GM19099 (cell line): ENCODE results near the gene CPED1.

Source experiments
- POLR2A ChIP-seq: IDR thresholded peaks from 3 replicates; pipeline ENCODE4 v1.6.1; 2011; ENCODE audit warnings: low read depth; ENCODE audit not compliant: insufficient read length; ENCODE audit errors: extremely low read depth

CPED1 gene

DNA sequence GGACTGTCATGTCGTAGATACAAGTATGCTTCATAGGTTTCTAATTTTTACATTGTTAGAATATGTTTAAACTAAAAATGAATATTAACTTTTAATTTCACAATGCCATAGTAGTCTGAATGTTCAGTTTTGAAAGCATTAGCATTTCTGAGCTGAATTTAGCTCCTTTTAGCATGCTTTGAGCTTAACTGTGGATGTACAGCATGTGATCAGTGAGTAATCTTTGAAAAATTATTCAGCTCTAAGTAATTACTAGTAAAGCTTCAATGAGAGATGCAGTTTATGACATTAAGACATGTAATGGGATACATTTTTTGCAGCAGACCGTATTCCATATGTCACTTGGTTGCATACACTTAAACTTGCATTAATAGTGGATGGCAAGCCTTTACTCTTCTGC is 226.1 kb downstream of the CPED1 start:
- no peak for TF ChIP-seq POLR2A

DNA sequence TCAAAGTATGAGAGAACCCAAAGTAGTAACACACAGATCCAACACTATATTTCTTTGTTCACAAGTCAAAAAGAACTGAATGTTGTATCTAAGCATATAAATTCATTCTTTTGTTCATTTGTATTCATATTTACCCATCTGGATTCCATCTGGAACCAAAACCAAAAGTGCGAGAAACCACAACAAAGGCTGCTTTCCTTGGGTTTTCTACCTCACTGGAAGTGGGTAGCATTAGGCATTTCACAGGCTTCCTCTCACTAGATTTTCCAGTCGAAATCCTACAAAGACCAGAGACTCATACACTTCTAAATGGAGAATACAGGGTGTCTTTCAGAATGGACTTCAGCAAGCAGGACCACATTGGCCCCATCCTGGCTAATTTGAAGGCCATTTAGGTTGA is 230.5 kb downstream of the CPED1 start:
- TF ChIP-seq POLR2A: no peak

DNA sequence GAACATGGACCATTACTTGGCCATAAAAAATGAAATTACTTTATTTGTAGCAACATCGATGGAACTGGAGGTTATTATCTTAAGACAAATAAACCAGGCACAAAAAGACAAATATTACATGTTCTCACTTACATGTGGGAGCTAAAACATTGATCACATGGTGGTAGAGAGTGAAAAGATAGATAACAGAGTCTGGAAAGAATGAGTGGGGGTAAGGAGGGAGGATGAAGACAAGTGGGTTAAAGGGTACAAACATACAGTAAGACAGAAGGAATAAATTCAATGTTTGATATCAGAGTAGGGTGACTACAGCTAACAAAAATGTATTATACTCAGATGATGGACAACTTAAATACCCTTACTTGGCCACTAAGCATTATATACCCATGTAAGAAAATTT is 240.3 kb downstream of the CPED1 start:
- TF ChIP-seq POLR2A: no peak

DNA sequence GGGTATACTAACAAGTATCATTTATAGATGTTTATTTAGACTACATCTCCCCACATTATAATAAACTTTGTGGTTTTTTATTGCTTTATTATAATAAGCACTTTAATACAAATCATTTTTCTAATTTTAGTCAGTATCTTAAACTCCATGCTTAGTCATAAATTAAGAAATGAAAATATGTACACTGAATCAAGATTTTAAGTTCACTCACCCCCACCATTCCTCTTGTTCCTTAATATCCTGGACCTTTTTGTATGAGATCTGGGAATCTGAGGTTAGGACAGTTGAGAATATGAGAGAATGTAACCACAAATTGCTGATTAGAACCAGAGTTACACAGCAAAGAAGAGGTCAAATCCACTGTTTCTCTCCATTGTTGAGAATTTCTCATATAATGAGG is 246.7 kb downstream of the CPED1 start:
- no peak for TF ChIP-seq POLR2A

DNA sequence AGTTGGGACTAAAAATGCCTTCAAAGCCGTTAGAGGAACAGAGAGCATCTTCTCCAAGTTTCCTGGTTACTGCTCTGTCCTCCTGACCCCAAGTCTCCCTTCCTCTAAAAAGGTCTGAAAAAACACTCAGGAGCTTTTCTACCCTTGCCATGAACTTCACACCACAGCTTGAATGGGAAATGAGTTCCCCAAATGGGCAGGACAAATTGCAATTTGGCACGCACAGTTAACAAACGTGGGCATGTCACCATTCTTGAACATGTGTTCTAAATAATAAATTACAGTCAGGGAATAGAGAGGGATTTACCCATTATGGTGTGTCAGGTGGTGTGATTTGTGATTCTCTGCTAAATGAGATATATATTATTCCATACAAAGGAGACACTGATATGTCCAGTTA is 249.1 kb downstream of the CPED1 start:
- no peak for TF ChIP-seq POLR2A

DNA sequence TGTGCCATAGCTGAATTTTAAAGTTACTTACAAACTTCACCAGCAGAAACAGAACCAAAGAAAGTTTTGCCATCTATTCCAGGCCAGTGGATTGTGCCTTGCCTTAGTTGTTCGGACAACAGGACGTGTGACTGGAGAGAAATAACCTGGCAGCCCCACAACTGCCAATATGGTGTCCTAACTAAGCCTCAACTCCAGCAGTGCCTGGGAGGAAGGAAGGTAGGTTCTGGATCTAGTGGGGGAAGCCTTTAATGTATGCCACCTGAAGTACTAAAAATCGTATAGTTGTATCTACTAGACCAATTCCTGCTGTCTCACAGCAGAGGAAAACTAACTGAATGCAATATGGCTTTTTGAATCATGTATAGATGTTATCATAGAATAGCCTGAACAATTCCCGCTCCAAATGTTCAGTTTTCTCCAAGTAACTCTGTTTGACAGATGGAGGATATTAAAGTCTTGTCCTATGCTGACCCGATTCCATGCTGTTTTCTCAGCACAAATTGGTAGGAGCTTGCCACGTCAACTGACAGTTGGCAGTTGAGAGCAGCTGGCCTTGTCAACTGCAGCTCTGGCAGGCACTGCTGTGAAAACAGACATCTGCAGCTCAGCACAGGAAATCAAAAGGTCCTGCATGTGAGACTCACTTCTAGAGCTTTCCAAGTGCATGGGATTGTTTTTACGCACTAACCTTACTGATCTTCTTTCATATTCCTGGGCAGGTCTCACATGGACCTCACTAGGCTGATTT is 255.8 kb downstream of the CPED1 start:
- no peak for TF ChIP-seq POLR2A

DNA sequence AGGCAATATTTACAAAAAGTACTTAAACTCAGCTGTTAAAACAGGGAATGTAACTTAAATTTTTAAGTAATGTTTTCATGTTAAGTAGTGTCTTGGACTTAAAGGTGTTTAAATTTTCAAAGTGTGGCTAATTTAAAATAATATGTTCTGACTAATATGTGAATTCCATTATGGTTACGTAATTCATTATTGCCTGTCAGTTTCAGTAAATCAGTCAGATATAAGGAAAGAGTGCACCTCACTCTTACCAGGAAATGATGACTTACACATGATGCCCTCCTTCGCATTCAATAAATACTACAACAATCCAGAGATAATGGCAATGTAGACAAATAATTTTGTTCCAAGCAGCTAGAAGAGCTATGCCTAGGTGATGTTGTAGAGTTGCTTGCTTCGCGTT is 271.3 kb downstream of the CPED1 start:
- TF ChIP-seq POLR2A: no peak

DNA sequence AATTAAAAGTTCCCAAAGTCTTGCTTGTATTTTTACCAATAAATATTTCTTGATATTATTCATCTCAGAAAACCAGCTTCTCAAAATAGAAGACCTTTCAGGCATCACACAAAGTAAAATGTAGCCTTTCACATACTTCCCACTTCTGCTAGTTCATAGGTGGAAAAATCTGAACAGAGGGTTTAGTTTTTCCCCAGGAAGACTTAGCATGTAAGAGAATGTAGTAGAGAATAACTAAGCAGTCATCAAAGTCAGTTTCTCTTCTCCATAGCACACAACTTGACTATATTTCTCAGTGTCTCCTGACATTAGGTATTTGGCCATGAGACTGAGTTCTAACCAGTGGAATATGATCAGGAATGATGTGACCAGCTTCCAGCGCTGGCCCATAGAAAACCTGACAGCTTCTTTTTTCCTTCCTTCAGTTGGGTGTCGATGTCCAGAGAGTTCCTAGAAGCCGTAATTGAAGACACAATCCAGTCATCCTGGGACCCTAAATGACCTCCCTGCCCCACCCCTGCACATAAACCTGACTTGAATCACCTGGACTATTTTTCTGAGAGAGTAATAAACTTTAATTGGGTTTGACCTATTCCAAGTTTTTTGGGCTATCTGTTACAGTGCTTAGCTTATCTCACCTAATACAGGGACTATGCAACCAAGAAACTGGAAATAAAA is 272.8 kb downstream of the CPED1 start:
- no peak for TF ChIP-seq POLR2A

DNA sequence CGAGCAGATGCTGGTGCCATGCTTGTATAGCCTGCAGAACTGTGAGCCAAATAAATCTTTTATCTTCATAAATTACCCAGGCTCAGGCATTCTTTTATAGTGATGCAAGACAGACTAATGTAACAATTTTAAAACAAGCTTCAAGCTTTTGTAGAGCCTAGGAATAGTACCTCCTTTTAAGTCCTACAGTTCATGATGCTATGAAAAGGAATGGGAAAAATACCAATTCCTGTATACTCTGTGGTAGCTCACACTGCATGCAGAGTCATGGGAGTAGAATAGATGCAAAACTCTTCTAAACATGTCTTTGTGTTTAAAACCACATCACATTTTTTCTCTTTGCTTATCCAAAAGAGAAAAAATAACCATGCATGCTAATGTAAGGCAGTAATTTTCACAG is 273.7 kb downstream of the CPED1 start:
- TF ChIP-seq POLR2A: no peak

DNA sequence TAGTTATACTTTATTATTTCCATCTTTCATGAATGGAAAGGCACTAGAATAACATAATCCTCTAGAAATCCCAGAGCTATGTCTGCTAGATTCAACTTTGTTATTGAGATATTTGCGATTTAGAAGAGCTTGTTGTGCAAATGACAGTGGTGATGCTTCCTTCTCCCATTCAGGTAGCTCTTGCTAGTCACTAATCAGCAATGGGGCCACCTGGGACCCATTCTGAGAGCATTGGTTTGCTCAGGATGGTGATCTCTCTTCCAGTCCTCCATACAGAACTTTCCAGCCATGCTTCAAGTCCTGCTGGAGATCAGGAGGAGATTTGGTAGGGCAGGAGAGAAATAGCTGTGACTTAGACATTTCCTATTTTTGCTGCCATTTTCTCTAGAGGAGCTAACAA is 274.5 kb downstream of the CPED1 start:
- no peak for TF ChIP-seq POLR2A

DNA sequence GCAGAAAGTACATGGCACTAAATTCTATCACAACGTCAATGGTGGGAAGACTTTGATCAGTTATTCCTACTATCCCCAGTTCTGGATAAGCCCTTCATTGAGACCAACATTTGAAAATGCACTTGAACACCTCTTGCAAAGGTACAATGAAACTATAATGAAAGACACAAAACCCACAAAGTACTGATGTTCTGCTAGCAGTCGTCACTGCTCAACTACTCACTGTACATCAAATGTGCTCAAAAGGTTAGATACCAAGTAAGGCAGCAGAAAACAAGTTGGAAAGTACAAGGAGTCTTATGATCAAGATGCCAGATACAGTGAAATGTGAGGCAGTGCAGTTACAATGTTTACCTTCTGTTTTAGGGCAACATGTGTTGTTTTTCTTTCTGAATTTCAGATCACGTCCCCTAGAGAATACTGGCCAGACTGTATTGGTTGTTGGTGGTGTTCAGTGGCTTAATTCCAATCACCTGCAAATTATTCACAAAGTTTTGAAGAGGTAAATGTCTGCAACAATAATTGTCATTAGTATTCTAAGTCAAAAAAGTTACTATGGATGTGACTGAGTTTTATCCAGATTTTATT is 277.9 kb downstream of the CPED1 start:
- no peak for TF ChIP-seq POLR2A

DNA sequence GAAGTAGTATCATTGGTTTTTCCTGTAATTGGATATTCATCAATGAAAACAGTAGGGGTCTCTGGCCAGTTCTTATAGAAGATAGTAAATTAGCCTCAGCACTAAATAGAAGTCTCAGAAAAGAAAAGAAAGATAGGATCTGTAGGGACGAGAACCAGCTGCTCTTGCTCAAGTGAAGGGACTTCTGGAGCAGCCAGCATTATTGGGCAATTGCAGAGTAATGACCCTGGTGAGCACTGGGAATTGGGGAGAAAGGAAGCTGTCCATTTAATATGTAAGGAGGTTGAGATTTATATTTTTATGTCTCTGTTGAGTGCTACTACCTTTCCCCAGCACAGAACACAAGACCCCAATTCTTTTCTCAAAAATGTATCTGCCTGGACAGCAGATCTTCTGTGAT is 279.1 kb downstream of the CPED1 start:
- no peak for TF ChIP-seq POLR2A

DNA sequence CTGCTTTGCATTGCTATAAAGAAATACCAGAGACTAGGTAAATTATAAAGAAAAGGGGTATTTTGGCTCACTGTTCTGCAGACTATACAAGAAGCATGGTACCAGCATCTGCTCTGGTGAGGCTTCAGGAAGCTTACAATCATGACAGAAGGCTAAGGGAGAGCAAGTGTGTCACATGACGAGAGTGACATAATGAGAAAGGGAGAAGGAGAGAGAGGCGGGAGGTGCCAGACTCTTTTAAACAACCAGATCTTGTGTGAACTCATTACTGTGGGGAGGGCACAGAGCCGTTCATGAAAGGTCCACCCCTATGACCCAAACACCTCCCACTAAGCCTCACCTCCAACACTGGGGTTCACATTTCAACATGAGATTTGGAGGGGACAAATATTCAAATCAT is 281.3 kb downstream of the CPED1 start:
- no peak for TF ChIP-seq POLR2A

DNA sequence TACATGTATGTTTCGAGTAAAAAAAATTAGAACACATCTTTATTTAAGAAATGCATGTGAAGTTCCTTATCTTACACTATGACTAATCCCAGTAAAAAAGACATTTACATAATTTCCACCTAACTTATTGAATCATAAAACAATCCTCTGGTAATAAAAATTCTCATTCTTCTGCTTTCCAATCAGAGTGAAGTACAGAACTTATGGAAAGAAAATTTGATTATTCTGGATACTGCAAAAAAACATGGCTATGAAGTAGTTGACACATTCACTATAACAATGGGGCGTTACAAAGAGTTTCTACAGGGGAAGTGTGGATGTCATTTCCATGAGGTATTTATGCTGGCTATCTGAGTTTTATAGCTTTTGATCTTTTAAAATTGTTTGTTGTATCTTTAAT is 282.6 kb downstream of the CPED1 start:
- no peak for TF ChIP-seq POLR2A

DNA sequence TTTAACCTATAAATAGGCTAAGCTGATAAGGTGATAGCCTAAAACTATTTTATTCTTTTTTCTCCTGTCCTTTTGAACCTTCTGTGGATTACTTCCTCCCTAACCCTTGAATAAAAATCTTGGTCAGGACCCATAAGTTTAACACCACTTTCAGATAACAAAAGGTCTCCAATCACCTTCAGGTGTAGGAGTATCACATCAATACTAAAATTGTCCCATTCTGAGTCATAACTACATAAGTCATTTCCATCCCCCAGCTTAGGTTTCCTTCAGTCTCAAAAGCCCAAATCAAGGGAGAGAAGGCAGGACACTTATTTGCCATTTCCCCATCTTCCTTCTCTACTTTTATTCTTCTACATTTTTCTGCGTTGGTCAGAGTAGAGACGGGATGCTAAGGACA is 283.4 kb downstream of the CPED1 start:
- no peak for TF ChIP-seq POLR2A

DNA sequence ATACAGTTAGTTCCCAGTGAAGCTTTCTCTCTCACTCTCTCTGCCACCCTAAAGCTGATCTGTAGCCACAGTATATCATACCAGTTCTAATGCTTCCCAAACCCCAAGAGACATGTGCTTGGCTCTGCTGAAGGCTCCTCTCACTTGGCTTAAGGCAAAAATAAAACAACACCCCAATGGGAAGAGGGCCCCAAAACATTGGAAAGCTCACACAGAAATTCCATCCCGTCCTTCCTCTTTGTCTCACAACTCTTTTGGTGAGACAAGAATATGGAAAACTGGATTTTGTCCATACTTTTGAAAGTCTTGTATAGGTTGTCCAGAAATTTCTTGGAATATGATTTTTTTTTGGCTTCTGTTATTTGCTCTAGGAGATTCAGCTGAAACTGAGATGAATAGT is 284.2 kb downstream of the CPED1 start:
- TF ChIP-seq POLR2A: no peak

DNA sequence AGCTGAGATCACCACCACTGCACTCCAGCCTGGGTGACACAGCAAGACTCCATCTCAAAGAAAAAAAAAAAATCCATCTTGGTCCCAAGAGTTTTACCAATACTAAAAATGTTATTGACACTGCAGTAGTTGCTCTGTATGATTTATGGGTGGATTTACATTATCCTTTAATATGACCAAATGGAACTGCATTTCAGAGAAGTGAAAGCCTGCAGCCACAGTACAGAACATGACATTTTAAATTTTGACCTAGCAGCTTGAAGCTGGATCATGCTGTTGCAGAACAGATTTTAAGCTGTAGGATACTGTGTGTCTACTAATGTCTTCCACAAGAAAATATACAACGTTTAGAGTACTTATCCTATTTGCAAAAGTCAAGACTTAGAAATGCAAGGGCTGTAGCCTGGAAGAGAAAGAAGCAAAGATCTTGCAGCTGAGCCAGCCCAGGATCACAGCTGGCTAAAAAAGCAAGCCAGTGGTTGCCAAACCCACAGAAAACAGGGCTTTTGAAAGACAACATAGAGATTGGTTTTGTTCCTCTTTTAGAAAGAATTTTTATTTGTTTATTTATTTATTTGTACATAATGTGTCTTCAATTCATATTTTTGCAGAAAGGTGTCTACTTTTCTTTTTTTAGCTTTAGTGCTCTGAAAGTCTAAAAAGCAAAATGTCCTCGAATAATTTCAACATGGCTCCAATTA is 285.1 kb downstream of the CPED1 start:
- TF ChIP-seq POLR2A: no peak

DNA sequence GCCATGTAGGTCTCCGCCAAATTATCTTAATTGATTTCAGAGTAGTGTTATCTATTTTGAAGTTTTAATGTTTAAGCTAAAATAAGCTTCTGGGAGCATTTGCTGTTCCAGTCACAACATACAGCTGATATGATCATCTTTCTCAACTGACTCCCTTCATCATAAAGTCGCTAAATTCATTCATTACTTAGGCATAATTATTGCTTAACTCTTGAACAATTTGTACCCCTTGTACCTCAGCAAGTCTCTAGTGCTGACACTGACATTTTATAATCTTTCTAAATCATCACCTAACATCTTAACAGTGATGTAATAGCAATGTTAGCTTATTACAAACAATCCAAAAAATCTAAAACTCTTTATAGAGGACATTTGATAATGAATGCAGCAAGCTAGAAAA is 286.0 kb downstream of the CPED1 start:
- TF ChIP-seq POLR2A: no peak
